Activated CD8-positive, alpha-beta T cell treated with anti-CD3 and anti-CD28 coated beads for 36 hours (primary cell): Measurements from ENCODE around the gene PRKG2. TPM values are rescaled to one million over a fixed set of nuclear protein-coding genes. Genes with fewer than 3 reads are reported as not detected.

ENCODE experiments used
- ATAC-seq: fragments of 200-7000 bp; cut with Tn5 transposase; one replicate; pipeline ENCODE4 v1.10.0; 2021; ENCODE audit warnings: mild to moderate bottlenecking, moderate library complexity
- CTCF ChIA-PET: fragments of 350-600 bp; sonication (Branson Sonifier 250); formaldehyde crosslinking; loops from one replicate; lab custom pipeline; 2021; ENCODE audit warnings: antibody characterized with exemption; lab: Charles Lee
- POLR2A ChIA-PET: fragments of 350-600 bp; sonication (Branson Sonifier 250); formaldehyde crosslinking; loops from one replicate; lab custom pipeline; 2021; ENCODE audit warnings: antibody characterized with exemption; lab: Charles Lee
- DNase-seq: peaks from one replicate; pipeline ENCODE4 v3.0.0-alpha.2; 2020
- H3K27ac Mint-ChIP-seq: one replicate; pipeline ENCODE4 v1.8.0; 2021; ENCODE audit warnings: mild to moderate bottlenecking, mixed read lengths
- H3K27me3 Mint-ChIP-seq: one replicate; pipeline ENCODE4 v1.8.0; 2021; ENCODE audit warnings: mixed read lengths
- H3K36me3 Mint-ChIP-seq: one replicate; pipeline ENCODE4 v1.8.0; 2021; ENCODE audit warnings: low read depth, mixed read lengths
- H3K4me1 Mint-ChIP-seq: one replicate; pipeline ENCODE4 v1.8.0; 2021; ENCODE audit warnings: low read depth, mixed read lengths
- H3K4me3 Mint-ChIP-seq: one replicate; pipeline ENCODE4 v1.8.0; 2021; ENCODE audit warnings: mild to moderate bottlenecking, moderate library complexity, mixed read lengths
- H3K9me3 Mint-ChIP-seq: one replicate; pipeline ENCODE4 v1.8.0; 2021; ENCODE audit warnings: mixed read lengths
- intact Hi-C: fragments of 100-400 bp; cut with micrococcal nuclease; formaldehyde crosslinking; loops from one replicate; pipeline ENCODE4 v1.10.0; 2022
- total RNA-seq, 2 experiments: library from RNA; stranded (reverse); gene quantifications; one replicate each; pipeline ENCODE4 v1.2.3, GENCODE V29; 2021
- TF ChIP-seq, protein P1 (sequence below): fragments of 200-600 bp; IDR thresholded peaks from one replicate; pipeline ENCODE4 v1.8.0; 2022; ENCODE audit warnings: antibody characterized with exemption, mild to moderate bottlenecking

The PRKG2 gene
- total RNA-seq, 2 experiments from 2014 or later = 0.54 to 0.63 TPM

- DNase-seq (no peak), ATAC-seq (no peak)
- POLR2A ChIA-PET = no interaction called here
- H3K36me3 Mint-ChIP-seq = no peaks in the 10 kb centered on the region
- H3K4me1 Mint-ChIP-seq = no peaks in the 10 kb centered on the region
- H3K27ac Mint-ChIP-seq = no peak overlapping the region
- TF ChIP-seq, protein P1, sequence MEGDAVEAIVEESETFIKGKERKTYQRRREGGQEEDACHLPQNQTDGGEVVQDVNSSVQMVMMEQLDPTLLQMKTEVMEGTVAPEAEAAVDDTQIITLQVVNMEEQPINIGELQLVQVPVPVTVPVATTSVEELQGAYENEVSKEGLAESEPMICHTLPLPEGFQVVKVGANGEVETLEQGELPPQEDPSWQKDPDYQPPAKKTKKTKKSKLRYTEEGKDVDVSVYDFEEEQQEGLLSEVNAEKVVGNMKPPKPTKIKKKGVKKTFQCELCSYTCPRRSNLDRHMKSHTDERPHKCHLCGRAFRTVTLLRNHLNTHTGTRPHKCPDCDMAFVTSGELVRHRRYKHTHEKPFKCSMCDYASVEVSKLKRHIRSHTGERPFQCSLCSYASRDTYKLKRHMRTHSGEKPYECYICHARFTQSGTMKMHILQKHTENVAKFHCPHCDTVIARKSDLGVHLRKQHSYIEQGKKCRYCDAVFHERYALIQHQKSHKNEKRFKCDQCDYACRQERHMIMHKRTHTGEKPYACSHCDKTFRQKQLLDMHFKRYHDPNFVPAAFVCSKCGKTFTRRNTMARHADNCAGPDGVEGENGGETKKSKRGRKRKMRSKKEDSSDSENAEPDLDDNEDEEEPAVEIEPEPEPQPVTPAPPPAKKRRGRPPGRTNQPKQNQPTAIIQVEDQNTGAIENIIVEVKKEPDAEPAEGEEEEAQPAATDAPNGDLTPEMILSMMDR = no peak
- CTCF ChIA-PET = interaction anchor here (0.8 to 2.9 kb wide), 4 partner anchors 10 to 258 kb away, joined by 3 to 10 read pairs (median 8); no protein-coding TSS in a partner anchor
- H3K9me3 Mint-ChIP-seq = no peaks in the 10 kb centered on the region
- no peak overlapping the region for H3K4me3 Mint-ChIP-seq
- H3K27me3 Mint-ChIP-seq = peaks cover 2% of the 10 kb centered on the region
- intact Hi-C loops = no loop called here
These were observed 121.2 kb downstream of the PRKG2 start for GRCh38 chr4:81093720-81094401.

DNA sequence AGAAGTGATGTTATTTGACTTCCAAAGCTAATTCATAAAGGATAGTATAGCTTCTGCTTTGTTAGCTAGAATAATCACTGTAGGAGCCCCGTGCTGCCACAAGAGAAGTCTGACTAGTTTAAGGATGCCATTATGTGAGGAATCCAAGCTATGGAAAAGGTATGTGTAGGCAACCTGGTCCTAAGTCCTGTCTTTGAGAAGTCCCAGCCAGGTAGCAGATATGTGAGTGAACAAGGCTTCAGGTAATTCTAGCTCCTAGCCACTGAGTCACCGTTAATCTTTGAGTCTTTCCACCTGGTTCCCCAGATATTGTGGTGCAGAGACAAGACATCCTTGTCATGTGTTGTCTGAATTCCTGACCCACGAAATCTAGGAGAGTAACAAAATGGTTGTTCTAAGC lies 129.0 kb downstream of the PRKG2 start:
- Mint-ChIP-seq H3K36me3 (no peaks in the 10 kb centered on the region), H3K27ac (no peak overlapping the region), H3K9me3 (peaks cover 3% of the 10 kb centered on the region), H3K4me1 (no peaks in the 10 kb centered on the region), H3K4me3 (no peak overlapping the region), H3K27me3 (no peaks in the 10 kb centered on the region)
- ChIA-PET CTCF (interaction anchor here (3.0 to 3.6 kb wide), 2 partner anchors 15 to 266 kb away, joined by 11 to 26 read pairs; no protein-coding TSS in a partner anchor), POLR2A (no interaction called here)
- TF ChIP-seq, protein P1 = no peak
- ATAC-seq (no peak), DNase-seq (no peak)
- intact Hi-C loops = no loop called here

GRCh38 chr4:81085291-81085690 lies 129.7 kb downstream of the PRKG2 start:
- ATAC-seq (no peak), DNase-seq (no peak)
- Mint-ChIP-seq H3K4me3 (no peak overlapping the region), H3K27me3 (no peaks in the 10 kb centered on the region), H3K27ac (no peak overlapping the region), H3K9me3 (peaks cover 3% of the 10 kb centered on the region), H3K4me1 (no peaks in the 10 kb centered on the region), H3K36me3 (no peaks in the 10 kb centered on the region)
- intact Hi-C loops = no loop called here
- POLR2A ChIA-PET = no interaction called here
- TF ChIP-seq, protein P1 = no peak
- CTCF ChIA-PET = interaction anchor here (2.5 to 3.6 kb wide), 3 partner anchors 9 to 266 kb away, joined by 8 to 26 read pairs (median 11); no protein-coding TSS in a partner anchor

DNA sequence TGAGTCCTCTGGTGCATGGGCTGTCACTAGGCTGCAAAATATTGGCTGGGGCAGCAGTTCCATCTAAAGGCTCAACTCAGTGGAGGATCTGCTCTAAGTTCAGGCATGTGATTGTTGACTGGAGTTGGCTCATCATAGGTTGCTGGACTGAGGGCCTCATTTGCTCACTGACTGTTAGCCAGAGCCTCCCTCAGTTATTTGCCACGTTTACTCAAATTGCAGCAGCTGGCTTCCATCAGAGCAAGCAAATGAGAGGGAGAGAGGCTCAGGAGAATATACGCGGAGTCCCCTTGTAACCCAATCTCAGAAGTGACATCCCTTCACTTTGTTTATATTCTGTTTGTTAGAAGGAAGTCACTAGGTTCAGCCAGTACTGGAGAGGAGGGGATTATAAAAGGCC lies 130.4 kb downstream of the PRKG2 start:
- TF ChIP-seq, protein P1 = no peak
- Mint-ChIP-seq H3K27me3 (no peaks in the 10 kb centered on the region), H3K27ac (no peak overlapping the region), H3K4me1 (no peaks in the 10 kb centered on the region), H3K36me3 (no peaks in the 10 kb centered on the region), H3K4me3 (no peak overlapping the region), H3K9me3 (peaks cover 3% of the 10 kb centered on the region)
- POLR2A ChIA-PET = no interaction called here
- CTCF ChIA-PET = interaction anchor here (2.5 to 3.6 kb wide), 3 partner anchors 10 to 267 kb away, joined by 8 to 26 read pairs (median 11); no protein-coding TSS in a partner anchor
- intact Hi-C loops = no loop called here
- ATAC-seq = no peak
- DNase-seq = no peak

DNA sequence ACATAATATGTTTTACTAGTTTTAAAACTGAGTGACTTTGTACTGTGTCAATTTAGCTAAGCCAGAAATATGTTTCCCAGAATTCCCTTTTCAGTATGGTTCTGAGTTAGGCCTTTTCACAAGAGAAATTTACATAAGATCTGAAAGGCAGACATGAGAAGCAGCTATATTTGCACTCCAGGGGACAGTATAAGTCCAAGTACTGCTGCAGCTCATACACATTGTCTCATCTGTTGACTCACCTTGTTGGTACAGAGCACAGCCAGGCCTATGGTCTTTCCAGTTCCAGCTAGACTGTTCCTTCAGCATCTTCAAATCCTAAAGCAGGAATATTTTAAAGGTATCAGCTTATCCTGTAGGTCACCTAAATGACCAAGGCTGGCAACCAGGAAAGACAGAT lies 131.0 kb downstream of the PRKG2 start:
- ATAC-seq (no peak), DNase-seq (no peak)
- Mint-ChIP-seq H3K36me3 (no peaks in the 10 kb centered on the region), H3K9me3 (peaks cover 3% of the 10 kb centered on the region), H3K4me3 (no peak overlapping the region), H3K4me1 (no peaks in the 10 kb centered on the region), H3K27ac (no peak overlapping the region), H3K27me3 (no peaks in the 10 kb centered on the region)
- TF ChIP-seq, protein P1 = no peak
- ChIA-PET POLR2A (no interaction called here), CTCF (interaction anchor here (2.5 to 3.6 kb wide), 3 partner anchors 11 to 268 kb away, joined by 8 to 26 read pairs (median 11); no protein-coding TSS in a partner anchor)
- intact Hi-C loops = no loop called here
